Activated CD4-positive, CD25-positive, alpha-beta regulatory T cell treated with anti-CD3 and anti-CD28 coated beads, Interleukin-2, amount 50 U/mL, for 16 hours (primary cell): ENCODE measurements around the gene CDC34.

Source experiments
- DNase-seq: peaks from one replicate; pipeline ENCODE4 v3.0.0-alpha.2; 2020; ENCODE audit warnings: low read depth, low spot score

The CDC34 gene

DNA sequence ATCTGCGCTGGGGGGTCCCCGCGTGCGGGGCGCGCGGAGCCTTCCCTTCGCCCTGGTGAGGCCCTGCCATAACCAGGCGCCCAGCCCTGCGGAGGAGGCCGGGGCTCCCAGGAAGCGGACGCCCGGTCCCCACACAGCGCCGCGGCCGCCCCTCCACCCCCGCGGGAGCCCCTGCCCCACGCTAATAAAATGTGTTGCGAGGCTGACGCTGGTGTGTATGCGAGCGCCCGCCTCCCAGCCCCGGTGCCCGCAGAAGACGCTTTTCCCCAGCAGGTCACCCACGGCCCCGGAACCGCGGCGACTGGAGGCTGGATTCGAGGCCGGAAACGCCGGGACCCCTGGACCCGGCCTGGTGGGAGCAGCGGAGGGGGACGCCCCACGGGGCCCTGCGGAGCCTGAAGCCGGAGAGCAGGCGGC, 12.1 kb upstream of the CDC34 start:
- no peak for DNase-seq

GRCh38 chr19:522726-523125, 8.8 kb upstream of the CDC34 start:
- no peak for DNase-seq

GRCh38 chr19:524062-524674, 7.4 kb upstream of the CDC34 start:
- no peak for DNase-seq

DNA sequence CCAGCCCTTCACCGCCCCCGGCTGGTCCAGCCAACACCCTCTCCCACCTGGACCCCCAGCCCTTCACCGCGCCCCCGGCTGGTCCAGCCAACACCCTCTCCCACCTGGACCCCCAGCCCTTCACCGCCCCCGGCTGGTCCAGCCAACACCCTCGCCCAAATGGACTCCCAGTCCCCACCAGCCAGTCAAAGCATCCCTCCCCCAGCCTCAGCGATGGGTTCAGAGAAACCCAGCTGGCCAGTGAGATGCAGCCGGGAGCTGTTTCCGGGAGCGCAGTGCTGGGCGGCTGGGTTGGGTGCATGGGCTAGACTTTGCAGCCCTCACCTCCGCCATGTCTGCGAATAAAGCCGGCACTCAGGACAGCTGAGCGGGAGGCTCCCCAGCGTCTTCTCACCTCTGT, 6.5 kb upstream of the CDC34 start:
- no peak for DNase-seq

- no peak for DNase-seq
Measured at GRCh38 chr19:525857-526419, 5.6 kb upstream of the CDC34 start.

GRCh38 chr19:530134-531008, 1.2 kb upstream of the CDC34 start:
- DNase-seq, result no peak

DNA sequence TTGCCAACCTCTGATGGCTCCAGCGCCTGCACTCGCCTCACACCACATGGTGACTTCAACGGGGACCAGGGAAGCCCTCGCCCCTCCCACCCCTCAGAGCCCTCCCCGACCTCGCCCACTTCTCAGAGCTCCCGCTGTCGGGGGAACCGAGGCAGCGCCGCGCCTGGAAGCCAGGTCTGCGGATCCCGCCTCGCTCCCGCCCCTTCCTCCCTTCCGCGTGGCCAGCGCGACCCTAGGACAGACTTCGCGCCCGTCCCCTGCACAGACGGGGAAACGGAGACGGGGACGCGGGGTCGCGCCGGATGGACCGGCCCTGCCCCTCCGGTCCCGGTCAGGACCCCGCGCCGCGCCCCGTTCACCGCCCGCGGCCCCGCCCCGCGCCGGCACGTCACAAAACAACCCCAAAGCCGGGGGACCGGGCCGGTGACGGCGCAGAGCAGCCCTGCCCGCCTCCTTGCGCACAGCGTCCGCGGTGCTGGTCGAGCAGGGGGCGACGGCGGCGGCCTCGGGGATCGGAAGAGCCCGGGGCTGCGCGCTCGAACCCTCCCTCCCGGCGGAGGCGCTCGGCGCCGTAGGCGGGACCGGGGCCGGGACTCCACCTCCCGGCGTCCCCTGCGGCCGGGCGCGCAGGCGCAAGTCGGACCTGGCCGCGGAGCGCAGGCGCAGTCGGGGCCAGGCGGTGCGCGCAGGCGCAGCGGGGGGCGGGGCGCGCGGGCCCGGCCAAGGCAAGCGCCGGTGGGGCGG, 379 bp upstream of the CDC34 start:
- DNase-seq, result peak; percentile 71

DNA sequence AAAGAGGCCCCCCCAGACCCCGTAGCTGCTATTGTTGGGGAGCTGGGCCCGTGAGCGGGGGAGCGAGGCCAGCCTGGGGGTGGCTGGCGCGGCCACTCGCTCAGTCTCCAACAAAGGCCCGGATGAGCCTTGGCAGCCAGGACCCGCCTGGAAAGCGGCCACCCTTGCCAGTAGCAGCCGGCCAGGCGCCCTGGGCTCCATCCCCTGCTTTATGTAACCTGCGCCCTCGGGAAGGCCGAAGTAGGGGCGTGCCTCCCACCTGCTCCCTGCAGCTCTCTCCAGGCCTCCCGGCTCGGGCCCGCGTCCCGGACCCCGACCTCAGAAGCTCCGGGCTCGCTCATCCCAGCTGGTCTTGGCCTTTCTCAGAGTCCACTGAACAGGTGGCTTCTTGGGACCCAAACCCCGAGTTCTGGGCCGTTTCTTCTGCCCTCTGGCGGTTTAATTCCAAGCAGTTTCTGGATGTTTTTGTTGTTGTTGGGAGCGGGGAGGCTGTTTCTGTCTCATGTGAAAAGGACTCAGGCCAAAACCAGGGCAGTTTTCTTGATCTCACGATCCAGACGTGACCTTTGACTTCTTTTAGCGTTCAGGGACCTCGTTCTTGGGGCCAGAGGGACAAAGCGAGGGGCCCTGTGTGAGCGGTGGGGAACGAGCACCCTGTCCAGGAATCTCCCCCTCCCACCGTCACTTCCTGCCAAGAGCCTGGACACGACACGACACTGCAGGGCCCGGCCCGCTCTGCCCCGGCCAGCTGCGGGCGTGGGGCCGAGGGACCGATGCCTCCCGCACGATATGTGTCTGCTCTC, 1.2 kb downstream of the CDC34 start:
- no peak for DNase-seq

DNA sequence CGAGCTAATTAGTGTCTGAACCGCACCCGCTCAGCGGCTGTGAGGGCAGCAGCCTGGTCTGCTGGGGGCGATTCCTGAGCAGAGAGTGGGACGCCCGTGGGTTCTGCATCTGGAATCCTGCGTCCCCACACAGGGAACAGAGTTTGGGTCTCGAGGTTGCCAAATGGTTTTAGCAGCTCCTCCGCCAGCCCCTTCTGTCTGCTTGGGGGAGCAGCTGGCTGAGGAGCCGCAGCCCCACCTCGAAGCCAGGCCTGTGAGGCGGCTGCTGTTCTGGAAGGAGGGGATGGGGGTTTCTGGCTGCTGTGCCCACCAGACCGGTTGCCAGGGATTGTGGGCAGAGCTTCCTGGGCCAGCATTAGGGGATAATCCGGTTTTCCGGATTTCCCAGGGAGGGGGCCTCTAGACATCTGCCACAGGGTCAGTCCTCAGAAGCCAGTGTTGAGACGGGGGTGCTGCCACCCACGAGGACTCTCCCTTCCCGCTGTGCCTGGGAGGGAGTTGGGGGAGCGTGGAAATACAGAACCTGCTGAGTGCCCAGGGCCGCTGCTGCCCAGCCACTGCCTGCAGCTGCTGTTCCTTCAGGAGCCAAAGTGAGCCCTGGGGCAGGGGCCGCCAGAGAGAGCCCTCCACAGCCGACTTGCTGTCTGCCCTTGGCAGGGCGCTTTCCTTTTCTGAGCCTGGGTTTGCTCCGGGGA, 2.0 kb downstream of the CDC34 start:
- DNase-seq, result no peak

- DNase-seq, result no peak
Measured at GRCh38 chr19:534088-534487, 2.5 kb downstream of the CDC34 start.

- DNase-seq, result no peak
Measured at GRCh38 chr19:535017-535835, 3.7 kb downstream of the CDC34 start.

GRCh38 chr19:536031-536880, 4.7 kb downstream of the CDC34 start:
- DNase-seq, result no peak

GRCh38 chr19:536881-537404, 5.4 kb downstream of the CDC34 start:
- DNase-seq, result no peak

DNA sequence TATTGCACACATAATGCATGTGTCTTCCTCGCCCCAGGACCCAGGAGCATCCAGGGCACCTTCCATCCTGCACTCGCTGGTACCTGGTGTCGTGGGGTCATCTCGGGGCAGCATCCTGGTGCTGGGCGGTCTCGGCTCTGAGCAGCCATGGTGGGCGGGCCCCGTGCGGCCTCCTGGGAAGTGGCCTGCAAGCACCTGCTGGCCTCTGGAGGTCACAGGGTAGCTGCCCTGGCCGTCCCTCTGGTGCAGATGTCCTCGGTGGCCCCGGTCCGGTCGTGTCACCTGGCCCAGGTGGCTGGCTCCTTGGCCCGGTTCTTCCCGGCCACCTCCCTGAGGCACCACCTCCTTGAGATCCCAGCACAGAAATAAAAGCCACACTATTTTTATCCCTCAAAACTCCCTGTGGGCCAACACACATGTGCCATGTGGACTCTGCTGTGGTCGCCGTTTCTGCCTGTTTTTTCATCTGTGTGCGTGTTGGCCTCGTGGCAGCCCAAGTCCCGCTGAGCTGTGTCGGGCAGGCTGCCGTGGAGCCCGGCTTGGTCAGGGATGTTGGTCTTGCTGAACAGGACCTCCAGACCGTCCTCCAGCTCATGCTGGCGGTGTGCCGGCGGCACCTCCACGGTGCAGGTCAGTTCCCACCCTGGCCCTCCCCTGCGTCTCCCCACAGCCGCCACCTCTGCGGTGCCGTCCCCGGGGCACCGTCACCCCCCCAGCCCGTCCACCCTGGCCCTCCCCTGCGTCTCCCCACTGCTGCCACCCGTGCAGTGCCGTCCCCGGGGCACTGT, 7.3 kb downstream of the CDC34 start:
- DNase-seq, result no peak

GRCh38 chr19:539429-540030, 8.0 kb downstream of the CDC34 start:
- DNase-seq, result no peak

- DNase-seq, result no peak
Measured at GRCh38 chr19:540867-541637, 9.5 kb downstream of the CDC34 start.

DNA sequence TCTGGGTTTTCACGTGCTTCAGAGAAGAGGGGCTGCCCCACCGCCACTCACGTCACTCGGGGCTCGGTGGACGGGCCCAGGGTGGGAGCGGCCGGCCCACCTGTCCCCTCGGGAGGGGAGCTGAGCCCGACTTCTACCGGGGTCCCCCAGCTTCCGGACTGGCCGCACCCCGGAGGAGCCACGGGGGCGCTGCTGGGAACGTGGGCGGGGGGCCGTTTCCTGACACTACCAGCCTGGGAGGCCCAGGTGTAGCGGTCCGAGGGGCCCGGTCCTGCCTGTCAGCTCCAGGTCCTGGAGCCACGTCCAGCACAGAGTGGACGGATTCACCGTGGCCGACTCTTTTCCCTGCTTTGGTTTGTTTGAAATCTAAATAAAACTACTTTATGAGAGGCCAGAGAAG, 10.1 kb downstream of the CDC34 start:
- no peak for DNase-seq
